BLaER1 treated with 17β-estradiol and CSF1 and Interleukin-3, amounts not matched to agents 10 nM and 100 nM (cell line): ENCODE data around the gene CABCOCO1.
"Not testable (repeated sequence)": the region's sequence is repeated elsewhere in the genome, so short reads cannot be mapped to it uniquely, and the experiment has no call there.

Experiments used
- H3K27ac ChIP-seq, 11 experiments: shearing (Covaris generic); formaldehyde crosslinking; 2 replicates each; pipeline ENCODE4 v1.8.1; 2022
- H3K27me3 ChIP-seq, 11 experiments: shearing (Covaris generic); formaldehyde crosslinking; 2 replicates each; pipeline ENCODE4 v1.8.1; 2022
- H3K36me3 ChIP-seq, 11 experiments: shearing (Covaris generic); formaldehyde crosslinking; 2 replicates each; pipeline ENCODE4 v1.8.1; 2022
- H3K4me1 ChIP-seq, 10 experiments: shearing (Covaris generic); formaldehyde crosslinking; 2 replicates each; pipeline ENCODE4 v1.8.1; 2022
- H3K4me2 ChIP-seq, 11 experiments: shearing (Covaris generic); formaldehyde crosslinking; 2 replicates each; pipeline ENCODE4 v1.8.1; 2022
- H3K4me3 ChIP-seq, 10 experiments: shearing (Covaris generic); formaldehyde crosslinking; 2 replicates each; pipeline ENCODE4 v1.8.1; 2022
- H3K9ac ChIP-seq, 11 experiments: shearing (Covaris generic); formaldehyde crosslinking; 2 replicates each; pipeline ENCODE4 v1.8.1; 2022
- H3K9me3 ChIP-seq, 11 experiments: shearing (Covaris generic); formaldehyde crosslinking; replicated peaks in 1 of 11; 2 replicates each; pipeline ENCODE4 v1.8.1; 2022
- H4K20me1 ChIP-seq, 11 experiments: shearing (Covaris generic); formaldehyde crosslinking; 2 replicates each; pipeline ENCODE4 v1.8.1; 2022
- Cebpa-rat ChIP-seq, 11 experiments: shearing (Covaris generic); IDR thresholded peaks; 2 replicates each; pipeline ENCODE4 v1.8.1; 2022

CABCOCO1 gene

GRCh38 chr10:61701706-61702105 is 39.0 kb downstream of the CABCOCO1 start:
- no peaks in the 10 kb centered on the region for H4K20me1 ChIP-seq
- TF ChIP-seq Cebpa-rat (IDR thresholded peaks at IDR 0.05) = no peak
- H3K4me3 ChIP-seq = no peak overlapping the region
- H3K36me3 ChIP-seq = no peaks in the 10 kb centered on the region
- no peak overlapping the region for H3K27ac ChIP-seq
- H3K4me1 ChIP-seq = peaks cover 0 to 12% (median 0%) of the 10 kb centered on the region in 10 experiments; a peak in 1 of 20 replicates
- H3K27me3 ChIP-seq = no peaks in the 10 kb centered on the region
- no peak overlapping the region for H3K4me2 ChIP-seq
- H3K9me3 ChIP-seq = no peaks in the 10 kb centered on the region
- no peak overlapping the region for H3K9ac ChIP-seq

DNA sequence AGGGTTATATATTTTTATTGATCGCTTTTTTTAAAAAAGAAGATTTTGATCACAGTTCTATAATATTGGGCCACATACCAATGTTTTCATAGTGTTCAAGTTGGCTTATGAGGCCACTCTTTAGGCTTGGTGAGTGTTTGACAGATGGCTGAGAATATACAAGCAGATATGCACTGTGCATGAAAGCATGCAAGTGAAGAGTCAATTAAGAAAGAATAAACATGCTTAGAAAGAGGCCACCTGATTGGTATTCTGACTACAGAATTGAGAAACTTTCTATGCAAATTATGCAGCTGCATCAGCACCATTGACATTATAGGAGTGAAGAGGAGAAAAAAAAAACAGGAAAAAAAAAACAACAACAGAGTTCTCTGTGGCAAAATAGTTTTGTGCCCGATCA is 39.9 kb downstream of the CABCOCO1 start:
- H3K4me1 ChIP-seq = peaks cover 0 to 12% (median 0%) of the 10 kb centered on the region in 10 experiments; a peak in 1 of 20 replicates
- H3K36me3 ChIP-seq = no peaks in the 10 kb centered on the region
- no peak for TF ChIP-seq Cebpa-rat (IDR thresholded peaks at IDR 0.05)
- no peaks in the 10 kb centered on the region for H4K20me1 ChIP-seq
- no peak overlapping the region for H3K27ac ChIP-seq
- H3K27me3 ChIP-seq = no peaks in the 10 kb centered on the region
- no peak overlapping the region for H3K4me3 ChIP-seq
- H3K9me3 ChIP-seq = no peaks in the 10 kb centered on the region
- no peak overlapping the region for H3K9ac ChIP-seq
- no peak overlapping the region for H3K4me2 ChIP-seq

DNA sequence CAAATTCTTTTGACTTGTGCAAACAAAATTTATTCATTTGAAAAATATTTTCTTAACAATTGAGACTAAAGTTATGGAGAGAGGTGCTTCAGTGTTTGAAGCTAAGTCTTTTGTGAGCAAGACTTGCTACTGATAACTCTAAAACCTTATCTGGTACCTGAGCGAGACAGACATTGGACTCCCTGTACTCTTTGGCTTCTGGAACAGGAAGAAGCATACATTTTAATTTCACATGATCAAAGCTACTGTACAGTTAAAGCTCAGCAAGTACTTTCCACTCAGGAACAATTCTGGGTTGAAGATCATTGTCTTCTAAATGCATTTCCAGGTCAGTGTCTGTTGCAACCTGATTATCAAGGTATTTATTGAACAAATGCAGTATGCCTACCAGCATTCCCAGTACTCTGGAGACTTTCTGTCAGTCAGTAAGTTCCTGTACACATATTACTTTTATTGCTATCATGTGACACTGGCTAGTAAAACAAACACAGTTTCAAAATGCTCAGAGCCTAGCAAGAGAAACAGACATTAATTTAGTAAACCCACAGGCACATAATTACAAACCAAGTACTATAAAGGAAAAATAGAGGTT is 42.4 kb downstream of the CABCOCO1 start:
- H3K9ac ChIP-seq = no peak overlapping the region
- no peaks in the 10 kb centered on the region for H3K9me3 ChIP-seq
- H3K27ac ChIP-seq = no peak overlapping the region
- H4K20me1 ChIP-seq = no peaks in the 10 kb centered on the region
- H3K4me1 ChIP-seq = peaks cover 0 to 12% (median 0%) of the 10 kb centered on the region in 10 experiments; a peak in 1 of 20 replicates
- TF ChIP-seq Cebpa-rat (IDR thresholded peaks at IDR 0.05) = no peak
- H3K27me3 ChIP-seq = no peaks in the 10 kb centered on the region
- no peak overlapping the region for H3K4me2 ChIP-seq
- H3K36me3 ChIP-seq = no peaks in the 10 kb centered on the region
- no peak overlapping the region for H3K4me3 ChIP-seq

GRCh38 chr10:61708846-61709245 is 46.1 kb downstream of the CABCOCO1 start:
- Histone ChIP-seq H3K27ac (no peak overlapping the region), H3K4me3 (no peak overlapping the region), H3K27me3 (no peaks in the 10 kb centered on the region), H3K36me3 (no peaks in the 10 kb centered on the region), H4K20me1 (no peaks in the 10 kb centered on the region), H3K4me1 (no peaks in the 10 kb centered on the region), H3K4me2 (no peak overlapping the region), H3K9ac (no peak overlapping the region), H3K9me3 (no peaks in the 10 kb centered on the region)
- no peak for TF ChIP-seq Cebpa-rat (IDR thresholded peaks at IDR 0.05)

- not testable (repeated sequence) for H3K9ac ChIP-seq, H3K27ac ChIP-seq, H3K4me1 ChIP-seq, H4K20me1 ChIP-seq, H3K4me2 ChIP-seq, H3K4me3 ChIP-seq, H3K36me3 ChIP-seq, H3K27me3 ChIP-seq, H3K9me3 ChIP-seq
These were observed 49.4 kb downstream of the CABCOCO1 start for GRCh38 chr10:61712105-61712504.

- not testable (repeated sequence) for H3K4me1 ChIP-seq, H3K27me3 ChIP-seq, H3K27ac ChIP-seq, H3K36me3 ChIP-seq, H3K4me3 ChIP-seq, H4K20me1 ChIP-seq, H3K9ac ChIP-seq, H3K9me3 ChIP-seq, H3K4me2 ChIP-seq
These were observed 56.7 kb downstream of the CABCOCO1 start for GRCh38 chr10:61719475-61719874.

GRCh38 chr10:61719906-61720305 is 57.2 kb downstream of the CABCOCO1 start:
- H3K9me3 ChIP-seq = peaks cover 0 to 6% (median 0%) of the 10 kb centered on the region in 11 experiments; a peak in 2 of 22 replicates
- no peak overlapping the region for H3K27ac ChIP-seq
- H3K9ac ChIP-seq = no peak overlapping the region
- H3K27me3 ChIP-seq = no peaks in the 10 kb centered on the region
- H3K36me3 ChIP-seq = no peaks in the 10 kb centered on the region
- H4K20me1 ChIP-seq = no peaks in the 10 kb centered on the region
- no peak for TF ChIP-seq Cebpa-rat (IDR thresholded peaks at IDR 0.05)
- no peak overlapping the region for H3K4me3 ChIP-seq
- 0 out of 20 replicates have a peak, but pooled peaks cover 0 to 6% (median 0%) of the 10 kb centered on the region in 10 experiments for H3K4me1 ChIP-seq
- H3K4me2 ChIP-seq = no peak overlapping the region

GRCh38 chr10:61721431-61721830 is 58.7 kb downstream of the CABCOCO1 start:
- 0 out of 20 replicates have a peak, but pooled peaks cover 0 to 6% (median 0%) of the 10 kb centered on the region in 10 experiments for H3K4me1 ChIP-seq
- TF ChIP-seq Cebpa-rat (IDR thresholded peaks at IDR 0.05) = no peak
- no peaks in the 10 kb centered on the region for H3K36me3 ChIP-seq
- H4K20me1 ChIP-seq = no peaks in the 10 kb centered on the region
- H3K27ac ChIP-seq = no peak overlapping the region
- no peak overlapping the region for H3K4me2 ChIP-seq
- peaks cover 0 to 6% (median 0%) of the 10 kb centered on the region in 11 experiments; a peak in 2 of 22 replicates for H3K9me3 ChIP-seq
- no peak overlapping the region for H3K4me3 ChIP-seq
- H3K9ac ChIP-seq = no peak overlapping the region
- no peaks in the 10 kb centered on the region for H3K27me3 ChIP-seq

- H4K20me1 ChIP-seq, H3K27me3 ChIP-seq, H3K36me3 ChIP-seq, H3K9me3 ChIP-seq, H3K27ac ChIP-seq, H3K9ac ChIP-seq, H3K4me3 ChIP-seq, H3K4me2 ChIP-seq, H3K4me1 ChIP-seq: not testable (repeated sequence)
These were observed 62.5 kb downstream of the CABCOCO1 start for GRCh38 chr10:61725221-61725620.

GRCh38 chr10:61729596-61729995 is 66.9 kb downstream of the CABCOCO1 start:
- Histone ChIP-seq H3K9me3 (no peaks in the 10 kb centered on the region), H3K4me2 (no peak overlapping the region)

More at GRCh38 chr10:61729596-61729995, 66.9 kb downstream of the CABCOCO1 start:
- Histone ChIP-seq H3K4me1 (no peaks in the 10 kb centered on the region), H3K9ac (no peak overlapping the region), H3K27me3 (no peaks in the 10 kb centered on the region), H3K36me3 (no peaks in the 10 kb centered on the region), H3K27ac (no peak overlapping the region), H3K4me3 (no peak overlapping the region), H4K20me1 (no peaks in the 10 kb centered on the region)
- TF ChIP-seq Cebpa-rat (IDR thresholded peaks at IDR 0.05) = no peak
